GM13976 (cell line): ENCODE measurements around the gene RTL3.

Experiments used
- DNase-seq: peaks from one replicate; pipeline ENCODE4 v3.0.0; 2012; ENCODE audit warnings: low spot score
- CTCF ChIP-seq: IDR thresholded peaks from 2 replicates; pipeline ENCODE4 v1.5.1; 2012; ENCODE audit warnings: borderline replicate concordance, mild to moderate bottlenecking; ENCODE audit not compliant: insufficient read depth; ENCODE audit errors: extremely low read depth, missing control alignments, control extremely low read depth
- in situ Hi-C: fragments of 300-500 bp; cut with MboI; formaldehyde crosslinking; loops from one replicate; pipeline ENCODE4 v1.12.0; 2022; ENCODE audit warnings: low sequenced_read_pairs, mixed read lengths, inconsistent platforms; ENCODE audit not compliant: unreplicated experiment

Gene RTL3

GRCh38 chrX:78687586-78687985 lies 28.5 kb upstream of the RTL3 start:
- in situ Hi-C loops = no loop called here
- no peak for TF ChIP-seq CTCF
- no peak for DNase-seq

- no peak for DNase-seq
- TF ChIP-seq CTCF = no peak
- in situ Hi-C loops = no loop called here
Measured at GRCh38 chrX:78673246-78673645, 14.1 kb upstream of the RTL3 start.

- in situ Hi-C loops = no loop called here
- TF ChIP-seq CTCF = no peak
- DNase-seq = no peak
Measured at GRCh38 chrX:78665342-78665741, 6.2 kb upstream of the RTL3 start.

- in situ Hi-C loops = no loop called here
- no peak for TF ChIP-seq CTCF
- DNase-seq = no peak
Measured at GRCh38 chrX:78661836-78662235, 2.7 kb upstream of the RTL3 start.

GRCh38 chrX:78659955-78660354 lies 827 bp upstream of the RTL3 start:
- DNase-seq = no peak
- in situ Hi-C loops = no loop called here

GRCh38 chrX:78658414-78658813 lies 714 bp downstream of the RTL3 start:
- in situ Hi-C loops = no loop called here
- no peak for DNase-seq
- TF ChIP-seq CTCF = no peak

More at GRCh38 chrX:78659955-78660354, 827 bp upstream of the RTL3 start:
- no peak for TF ChIP-seq CTCF

GRCh38 chrX:78655642-78656041 lies 3.5 kb downstream of the RTL3 start:
- in situ Hi-C loops = no loop called here
- no peak for DNase-seq
- TF ChIP-seq CTCF = no peak
